H1 (cell line): ENCODE measurements around the gene GPR17. TPM values are rescaled to one million over a fixed set of nuclear protein-coding genes. Genes with fewer than 3 reads are reported as not detected.
A peak's percentile ranks its signal among the peaks of the same experiment; 100 is the strongest.

Experiments
- CTCF ChIA-PET: fragments of 300-600 bp; sonication (Branson Sonifier 250); formaldehyde crosslinking; loops from one replicate; lab custom pipeline; 2021; ENCODE audit not compliant: partially characterized antibody; lab: Charles Lee
- POLR2A ChIA-PET: fragments of 300-600 bp; sonication (Branson Sonifier 250); formaldehyde crosslinking; loops from one replicate; lab custom pipeline; 2021; ENCODE audit warnings: inconsistent platforms; ENCODE audit not compliant: partially characterized antibody; lab: Charles Lee
- DNase-seq, 2 experiments: peaks; one replicate each; pipeline versions ENCODE4 v3.0.0 to v3.0.0-alpha.2; 2010 to 2022; ENCODE audit warnings: low spot score in 2 of 2, low read depth in 1 of 2, mixed read lengths in 1 of 2
- FAIRE-seq: peaks from 2 replicates; lab custom pipeline; 2011; peaks lifted over from hg19 to GRCh38; lab: Jason Lieb, UNC
- H2AFZ ChIP-seq: 2 replicates; pipeline ENCODE4 v1.8.1; 2012; ENCODE audit warnings: low read length, inconsistent platforms
- H2AK5ac ChIP-seq: 2 replicates; pipeline ENCODE4 v1.6.1; 2013; ENCODE audit warnings: low read depth, low read length
- H2BK120ac ChIP-seq: replicated peaks from 2 replicates; pipeline ENCODE3; 2013; ENCODE audit warnings: low read depth, low read length, inconsistent platforms
- H2BK12ac ChIP-seq: 2 replicates; pipeline ENCODE4 v1.6.1; 2013; ENCODE audit warnings: low read depth, low read length
- H2BK15ac ChIP-seq: 2 replicates; pipeline ENCODE4 v1.6.1; 2013; ENCODE audit warnings: low read length
- H2BK20ac ChIP-seq: 2 replicates; pipeline ENCODE4 v1.6.1; 2013; ENCODE audit warnings: low read length
- H2BK5ac ChIP-seq: 2 replicates; pipeline ENCODE4 v1.6.1; 2013; ENCODE audit warnings: low read depth, low read length
- H3K14ac ChIP-seq: 2 replicates; pipeline ENCODE4 v1.6.1; 2013; ENCODE audit warnings: inconsistent platforms; ENCODE audit not compliant: insufficient read length
- H3K18ac ChIP-seq: 2 replicates; pipeline ENCODE4 v1.6.1; 2013; ENCODE audit warnings: low read length; ENCODE audit errors: extremely low read depth
- H3K23ac ChIP-seq: 2 replicates; pipeline ENCODE4 v1.6.1; 2013; ENCODE audit warnings: inconsistent platforms; ENCODE audit not compliant: insufficient read length
- H3K23me2 ChIP-seq: 2 replicates; pipeline ENCODE4 v1.6.1; 2013; ENCODE audit warnings: low read depth, low read length
- H3K27ac ChIP-seq: 2 replicates; pipeline ENCODE4 v1.6.1; 2011; ENCODE audit warnings: low read depth, low read length, inconsistent platforms
- H3K27me3 ChIP-seq, 4 experiments: replicated peaks in 1 of 4; 1 replicate in 1 of 4; 2 replicates in 3 of 4; pipeline versions ENCODE4 v1.6.1 to v1.8.1; 2011 to 2013; ENCODE audit warnings: low read length in 3 of 4, mild to moderate bottlenecking in 3 of 4, inconsistent platforms in 2 of 4, mixed read lengths in 2 of 4, moderate library complexity in 1 of 4; ENCODE audit not compliant: control insufficient read depth in 3 of 4, insufficient read depth in 3 of 4; ENCODE audit errors: extremely low read depth in 1 of 4
- H3K36me3 ChIP-seq, 4 experiments: 2 replicates each; pipeline versions ENCODE4 v1.6.1 to v1.8.1; 2011 to 2013; ENCODE audit warnings: mild to moderate bottlenecking in 4 of 4, low read length in 3 of 4, moderate library complexity in 2 of 4, control low read depth in 1 of 4, inconsistent platforms in 1 of 4; ENCODE audit not compliant: insufficient read depth in 4 of 4, control insufficient read depth in 2 of 4
- H3K4ac ChIP-seq: replicated peaks from 2 replicates; pipeline ENCODE3; 2013; ENCODE audit warnings: low read length, low read depth, mixed read lengths, inconsistent platforms; ENCODE audit not compliant: insufficient read length
- H3K4me1 ChIP-seq, 4 experiments: replicated peaks in 1 of 4; 1 replicate in 1 of 4; 2 replicates in 3 of 4; pipeline versions ENCODE4 v1.6.1 to v1.8.1; 2011 to 2013; ENCODE audit warnings: low read length in 3 of 4, inconsistent platforms in 2 of 4, mixed read lengths in 1 of 4; ENCODE audit not compliant: insufficient read depth in 4 of 4, control insufficient read depth in 3 of 4
- H3K4me2 ChIP-seq, 2 experiments: 2 replicates each; pipeline versions ENCODE4 v1.6.1 to v1.8.1; 2011 to 2013; ENCODE audit warnings: low read depth in 2 of 2, low read length in 2 of 2, control low read depth in 1 of 2, inconsistent platforms in 1 of 2, mild to moderate bottlenecking in 1 of 2; ENCODE audit not compliant: insufficient read depth in 1 of 2
- H3K4me3 ChIP-seq, 4 experiments: fragments of 200-600, 300-600 bp in 1 of 4; sonication (generic), shearing (Covaris generic), sonication (Bioruptor Twin) in 1 of 4; 2 replicates each; pipeline versions ENCODE4 v1.5.1 to v1.8.1; 2011 to 2016; ENCODE audit warnings: low read length in 4 of 4, low read depth in 3 of 4, control low read depth in 2 of 4, inconsistent platforms in 2 of 4, mild to moderate bottlenecking in 2 of 4, mixed read lengths in 1 of 4, moderate library complexity in 1 of 4; ENCODE audit not compliant: insufficient read depth in 2 of 4; ENCODE audit errors: extremely low read depth in 1 of 4
- H3K56ac ChIP-seq: replicated peaks from 2 replicates; pipeline ENCODE3; 2013; ENCODE audit warnings: low read depth, mild to moderate bottlenecking, mixed read lengths, low read length, inconsistent platforms; ENCODE audit not compliant: insufficient read length
- H3K79me1 ChIP-seq: 2 replicates; pipeline ENCODE4 v1.6.1; 2013; ENCODE audit warnings: low read depth, low read length, control low read depth
- H3K79me2 ChIP-seq, 2 experiments: 2 replicates each; pipeline versions ENCODE4 v1.6.1 to v1.8.1; 2012 to 2013; ENCODE audit warnings: low read length in 2 of 2, mild to moderate bottlenecking in 2 of 2, inconsistent platforms in 1 of 2; ENCODE audit not compliant: insufficient read depth in 2 of 2, control insufficient read depth in 1 of 2
- H3K9ac ChIP-seq, 4 experiments: replicated peaks in 1 of 4; 1 replicate in 1 of 4; 2 replicates in 3 of 4; pipeline versions ENCODE4 v1.6.1 to v1.8.1; 2011 to 2013; ENCODE audit warnings: low read depth in 3 of 4, low read length in 3 of 4, control low read depth in 2 of 4, mild to moderate bottlenecking in 2 of 4, moderate library complexity in 2 of 4, inconsistent platforms in 1 of 4; ENCODE audit errors: extremely low read depth in 1 of 4
- H3K9me3 ChIP-seq, 2 experiments: 2 replicates each; pipeline versions ENCODE4 v1.6.1 to v1.8.1; 2012 to 2013; ENCODE audit warnings: mild to moderate bottlenecking in 2 of 2, moderate library complexity in 2 of 2, control low read depth in 1 of 2, inconsistent platforms in 1 of 2, low read depth in 1 of 2, low read length in 1 of 2, mixed read lengths in 1 of 2; ENCODE audit not compliant: insufficient read depth in 2 of 2
- H4K20me1 ChIP-seq, 2 experiments: replicated peaks in 1 of 2; 2 replicates each; pipeline versions ENCODE3 to v1.8.1; 2011 to 2013; ENCODE audit warnings: inconsistent platforms in 2 of 2, low read length in 2 of 2, mild to moderate bottlenecking in 1 of 2; ENCODE audit not compliant: insufficient read depth in 2 of 2, control insufficient read depth in 1 of 2
- H4K5ac ChIP-seq: 2 replicates; pipeline ENCODE4 v1.6.1; 2013; ENCODE audit warnings: low read length, low read depth, mixed read lengths, inconsistent platforms; ENCODE audit not compliant: insufficient read length
- H4K8ac ChIP-seq: 2 replicates; pipeline ENCODE4 v1.8.0; 2013; ENCODE audit warnings: mild to moderate bottlenecking, moderate library complexity, low read length, inconsistent platforms; ENCODE audit not compliant: insufficient read depth; ENCODE audit errors: extremely low read depth
- H4K91ac ChIP-seq: replicated peaks from 2 replicates; pipeline ENCODE3; 2013; ENCODE audit warnings: low read length, mixed read lengths, inconsistent platforms; ENCODE audit not compliant: insufficient read length
- CBX5 ChIP-seq: fragments of 300-800, 300-1000 bp; sonication (generic); IDR thresholded peaks from 2 replicates; pipeline ENCODE4 v1.7.1; 2016; ENCODE audit warnings: antibody characterized with exemption, low read length, low read depth
- CREB1 ChIP-seq: IDR thresholded peaks from 2 replicates; pipeline ENCODE4 v1.6.1; 2012; ENCODE audit warnings: inconsistent platforms
- CTBP2 ChIP-seq: IDR thresholded peaks from 2 replicates; pipeline ENCODE4 v1.7.0; 2011; ENCODE audit warnings: borderline replicate concordance, mild to moderate bottlenecking, moderate library complexity, mixed read lengths, low read length; ENCODE audit not compliant: insufficient read depth, insufficient read length
- EP300 ChIP-seq, 2 experiments: IDR thresholded peaks; 1 replicate in 1 of 2; 2 replicates in 1 of 2; pipeline ENCODE4 v1.6.1; 2011 to 2012; ENCODE audit warnings: low read depth in 2 of 2, low read length in 2 of 2, mild to moderate bottlenecking in 2 of 2, borderline replicate concordance in 1 of 2, inconsistent platforms in 1 of 2, moderate library complexity in 1 of 2
- KDM4A ChIP-seq: IDR thresholded peaks from one replicate; pipeline ENCODE4 v1.7.1; 2012; ENCODE audit warnings: low read depth, mild to moderate bottlenecking, moderate library complexity, low read length, inconsistent platforms; ENCODE audit not compliant: severe bottlenecking
- POLR2A ChIP-seq, 2 experiments: IDR thresholded peaks; 1 replicate in 1 of 2; 2 replicates in 1 of 2; pipeline ENCODE4 v1.6.1; 2011; ENCODE audit warnings: low read depth in 2 of 2, low read length in 2 of 2, mild to moderate bottlenecking in 2 of 2; ENCODE audit errors: control extremely low read depth in 1 of 2
- POLR2AphosphoS5 ChIP-seq: IDR thresholded peaks from 2 replicates; pipeline ENCODE4 v1.6.1; 2011; ENCODE audit warnings: low read depth, low read length
- RBBP5 ChIP-seq: IDR thresholded peaks from 2 replicates; pipeline ENCODE4 v1.7.1; 2012; ENCODE audit warnings: low read depth, mild to moderate bottlenecking, inconsistent platforms, low read length, moderate library complexity, borderline replicate concordance
- TAF7 ChIP-seq: optimal IDR thresholded peaks from 2 replicates; pipeline ENCODE3; 2011; ENCODE audit warnings: low read depth, mild to moderate bottlenecking, inconsistent platforms, low read length, moderate library complexity, borderline replicate concordance
- TBP ChIP-seq: IDR thresholded peaks from 2 replicates; pipeline ENCODE4 v1.6.1; 2011; ENCODE audit warnings: low read depth, low read length, improper control_type of control experiment
- TEAD4 ChIP-seq: IDR thresholded peaks from 2 replicates; pipeline ENCODE4 v1.6.1; 2012; ENCODE audit warnings: low read depth, low read length, inconsistent platforms, mixed read lengths
- WGBS, 2 experiments: shearing (Covaris generic) in 1 of 2; methylation state at CpG; one replicate each; pipeline versions ENCODE4 v1.1.6 to v1.1.7; 2013 to 2015; ENCODE audit warnings: low lambda C conversion rate in 2 of 2, mixed read lengths in 2 of 2, inconsistent platforms in 1 of 2, low coverage in 1 of 2, missing lambda C conversion rate in 1 of 2; ENCODE audit not compliant: insufficient replicate concordance in 2 of 2, insufficient coverage in 1 of 2, insufficient read length in 1 of 2; ENCODE audit errors: extremely low coverage in 1 of 2, missing lambda C conversion rate in 1 of 2; 5-methylcytosine and 5-hydroxymethylcytosine counted together
- polyA plus RNA-seq, 7 experiments: library from polyadenylated mRNA; depleted of rRNA in 3 of 7; stranded (reverse) in 5 of 7; unstranded in 2 of 7; fragments of >200 nt in 5 of 7; fragments of 200-250 nt in 2 of 7; gene quantifications; 1 replicate in 5 of 7; 2 replicates in 1 of 7; 4 replicates in 1 of 7; pipeline versions ENCODE4 v1.2.1 to v1.2.3, GENCODE V29; 2011 to 2013; ENCODE audit warnings: missing spikeins in 2 of 7, mixed read lengths in 2 of 7
- total RNA-seq: library from RNA; stranded (reverse); fragmentation: NEBNext Ultra II Directional; extraction: Animal tissue kit (Norgen Biotek cat#: 25700); gene quantifications from 2 replicates; pipeline ENCODE4 v1.2.1, GENCODE V29; 2021

Gene GPR17
- total and polyA plus RNA-seq, 2 of the 8 experiments (the other 6 are each of a cell fraction or from before 2014, with no cell fraction given): 0.03 TPM; not detected in 1

DNA sequence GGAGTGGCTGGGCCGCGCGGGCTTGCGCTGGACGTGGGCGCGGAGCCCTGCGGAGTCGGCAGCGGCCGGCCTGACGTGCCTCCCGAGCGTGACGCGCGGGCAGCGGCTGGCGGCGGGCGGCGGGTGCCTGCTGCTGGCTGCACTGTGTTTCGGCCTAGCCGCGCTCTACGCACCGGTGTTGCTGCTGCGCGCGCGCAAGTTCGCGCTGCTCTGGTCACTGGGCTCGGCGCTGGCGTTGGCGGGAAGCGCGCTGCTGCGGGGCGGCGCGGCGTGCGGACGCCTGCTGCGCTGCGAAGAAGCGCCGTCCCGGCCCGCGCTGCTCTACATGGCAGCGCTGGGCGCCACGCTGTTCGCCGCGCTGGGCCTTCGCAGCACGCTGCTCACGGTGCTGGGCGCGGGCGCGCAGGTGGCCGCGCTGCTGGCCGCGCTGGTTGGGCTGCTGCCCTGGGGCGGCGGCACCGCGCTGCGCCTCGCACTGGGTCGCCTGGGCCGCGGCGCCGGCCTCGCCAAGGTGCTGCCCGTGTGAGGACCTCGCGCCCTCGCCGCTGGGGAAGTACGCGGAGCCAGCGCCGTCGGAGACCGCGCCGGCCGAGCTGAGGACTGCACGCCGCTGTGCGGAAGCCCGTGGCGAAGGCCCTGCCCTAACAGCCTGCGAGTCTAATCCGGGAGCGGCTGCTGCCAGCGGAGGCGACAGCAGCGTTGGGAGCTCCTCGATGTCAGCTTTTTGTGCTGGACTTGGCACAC, 55.9 kb downstream of the GPR17 start:
- Histone ChIP-seq H3K27ac (peak overlapping the region; percentile 96), H4K8ac (peak overlapping the region; percentile 99), H3K79me1 (no peaks in the 10 kb centered on the region; the same call in 1 of the 2 replicates), H3K14ac (no peak overlapping the region), H3K18ac (peak overlapping the region; percentile 88), H3K4me2 (peak overlapping the region; percentile 59 to 99), H3K23me2 (peaks cover 6% of the 10 kb centered on the region), H4K20me1 (peaks cover 4 to 10% of the 10 kb centered on the region in 2 experiments), H3K36me3 (peaks cover 4 to 28% (median 7%) of the 10 kb centered on the region in 4 experiments; a peak in 6 of 8 replicates), H3K27me3 (no peaks in the 10 kb centered on the region), H2AFZ (no peak overlapping the region; the same call in 1 of the 2 replicates), H3K56ac (peak overlapping the region; percentile 90), H3K4me1 (peaks cover 0 to 4% (median 3%) of the 10 kb centered on the region in 4 experiments; a peak in 6 of 7 replicates), H4K5ac (peak overlapping the region; percentile 95), H3K23ac (no peak overlapping the region), H3K79me2 (peaks cover 0 to 13% of the 10 kb centered on the region in 2 experiments; a peak in 2 of 4 replicates), H3K9me3 (no peaks in the 10 kb centered on the region), H3K4me3 (peak overlapping the region; percentile 61 to 80 (median 63)), H3K9ac (peak overlapping the region; percentile 70 to 100 (median 95)), H4K91ac (peak overlapping the region; percentile 91), H2BK5ac (peak overlapping the region; percentile 69), H2BK20ac (no peak overlapping the region), H2BK15ac (peak overlapping the region; percentile 22; the same call in 1 of the 2 replicates), H2BK12ac (no peak overlapping the region), H2BK120ac (peak overlapping the region; percentile 74), H2AK5ac (no peak overlapping the region), H3K4ac (peak overlapping the region; percentile 32)
- WGBS, 2 experiments: 2% methylated on average over 87 of the region's 108 CpGs; no CpG with 5 or more reads in 1 of the 2 experiments
- FAIRE-seq (no peak), DNase-seq (peak; percentile 38 to 81)
- ChIA-PET CTCF (interaction anchor here (0.8 kb wide), 3 partner anchors 13 to 52 kb away, joined by 3 to 4 read pairs (median 3); no protein-coding TSS in a partner anchor), POLR2A (interaction anchor here (0.7 to 4.6 kb wide), 21 partner anchors 8 to 408 kb away, joined by 3 to 25 read pairs (median 3); partner anchors contain the start of genes ERCC3, LIMS2 and WDR33)
- TF ChIP-seq RBBP5 (no peak; the same call in 1 of the 2 replicates), TEAD4 (peak; percentile 65; the same call in 1 of the 2 replicates), EP300 (IDR thresholded peaks at IDR 0.05; ENCODE audit: borderline replicate concordance in 1 of 2, low read depth in 2 of 2, low read length in 2 of 2) (no peak), TBP (peak; percentile 54), KDM4A (peak; percentile 5), CREB1 (peak; percentile 39), TAF7 (peak; percentile 90), POLR2A (IDR thresholded peaks at IDR 0.05; ENCODE audit: control extremely low read depth in 1 of 2, low read depth in 2 of 2, low read length in 2 of 2) (peak in 1 of 2 experiments; percentile 79; a peak in 1 of 3 replicates), POLR2AphosphoS5 (peak; percentile 52), CBX5 (no peak), CTBP2 (no peak)
